GM21576 (cell line): ENCODE measurements around the gene VAMP5.

ENCODE experiments used
- ATAC-seq: cut with Tn5 transposase; IDR thresholded peaks from one replicate; pipeline ENCODE4 v1.9.1; 2021; ENCODE audit warnings: mild to moderate bottlenecking, moderate library complexity; ENCODE audit not compliant: unreplicated experiment

VAMP5 gene

GRCh38 chr2:85623991-85624390 lies 39.8 kb downstream of the VAMP5 start:
- no peak for ATAC-seq

- no peak for ATAC-seq
Observed at GRCh38 chr2:85628658-85629057, 44.4 kb downstream of the VAMP5 start.

DNA sequence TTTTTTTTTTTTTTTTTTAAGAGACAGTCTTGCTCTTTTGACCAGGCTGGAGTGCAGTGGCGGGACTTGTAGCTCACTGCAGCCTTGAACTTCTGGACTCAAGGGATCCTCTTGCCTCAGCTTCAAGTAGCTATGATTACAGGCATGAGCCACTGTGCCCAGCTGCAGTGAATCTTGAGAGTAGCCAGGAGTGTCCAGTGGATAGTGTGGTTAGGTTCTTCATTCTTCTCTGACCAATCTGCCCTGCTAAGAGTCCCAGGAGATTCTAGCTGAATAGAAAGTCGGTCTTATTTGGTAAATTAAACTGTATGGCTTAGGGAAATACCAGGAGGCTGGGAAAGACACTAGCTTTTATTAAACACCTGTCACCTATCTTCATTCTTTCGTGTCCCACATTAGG lies 47.1 kb downstream of the VAMP5 start:
- ATAC-seq, result no peak

DNA sequence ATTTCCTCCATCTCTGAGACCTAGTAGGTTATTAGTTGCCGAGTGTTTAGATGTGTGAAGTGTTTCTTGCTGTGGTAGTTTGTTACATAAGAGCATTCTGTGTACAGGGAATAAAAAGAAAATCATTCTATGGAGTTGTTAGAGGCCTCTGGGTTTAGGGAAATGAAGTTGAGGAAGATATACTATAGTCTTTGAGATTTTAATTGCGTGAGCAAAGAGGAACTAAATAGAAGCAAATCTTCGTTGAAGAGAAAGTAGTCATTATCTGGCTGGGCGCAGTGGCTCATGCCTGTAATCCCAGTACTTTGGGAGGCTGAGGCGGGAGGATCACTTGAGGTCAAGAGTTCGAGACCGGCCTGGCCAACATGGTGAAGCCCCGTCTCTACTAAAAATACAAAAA lies 50.8 kb downstream of the VAMP5 start:
- no peak for ATAC-seq

DNA sequence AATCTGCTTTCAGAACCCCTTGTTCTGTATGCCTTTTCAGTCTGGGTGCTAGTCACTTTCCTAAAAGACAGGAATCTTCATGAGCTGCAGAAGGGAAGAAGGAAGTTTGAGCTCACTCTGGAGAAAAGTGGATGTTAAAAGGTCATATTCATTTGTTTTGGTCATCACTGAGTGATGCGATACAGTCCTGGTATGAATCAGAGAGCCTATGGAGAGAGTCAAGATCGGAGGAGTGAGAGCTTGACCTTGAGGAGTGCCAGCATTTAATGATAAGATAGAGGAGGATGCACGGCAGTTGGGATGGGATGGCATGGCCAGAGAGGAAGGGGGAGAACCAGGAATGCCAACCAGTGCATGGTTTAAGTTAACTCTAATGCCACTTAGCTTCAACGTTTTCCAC lies 51.4 kb downstream of the VAMP5 start:
- no peak for ATAC-seq

DNA sequence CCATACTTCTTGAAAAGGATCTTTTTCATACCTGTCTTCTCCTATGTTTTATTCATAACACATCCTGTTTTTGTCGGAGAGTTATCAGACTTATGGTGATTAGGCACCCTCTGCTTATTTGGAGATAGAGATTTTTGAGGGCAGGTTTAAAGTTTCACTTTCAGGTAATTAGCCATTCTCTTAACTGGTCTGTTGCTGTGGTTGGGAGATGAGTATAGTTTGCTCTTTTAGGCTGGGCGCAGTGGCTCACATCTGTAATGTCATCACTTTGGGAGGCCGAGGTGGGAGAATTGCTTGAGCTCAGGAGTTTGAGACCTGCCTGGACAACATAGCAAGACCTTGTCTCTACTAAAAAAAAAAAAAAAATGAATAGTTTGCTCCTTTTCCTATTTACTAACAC lies 58.5 kb downstream of the VAMP5 start:
- no peak for ATAC-seq
